DND-41 (cell line): ENCODE data around the gene MRPL27.

ENCODE experiments used
- ATAC-seq: fragments of 200-7000 bp; cut with Tn5 transposase; 3 replicates; pipeline ENCODE4 v1.9.1; 2021; ENCODE audit warnings: low read depth; ENCODE audit not compliant: insufficient read depth
- DNase-seq: peaks from one replicate; pipeline ENCODE4 v3.0.0-alpha.2; 2020
- H2AFZ ChIP-seq: 2 replicates; pipeline ENCODE4 v1.6.0; 2012; ENCODE audit warnings: low read depth, low read length
- H3K27ac ChIP-seq: 2 replicates; pipeline ENCODE4 v1.5.1; 2012; ENCODE audit warnings: low read length, inconsistent platforms
- H3K27me3 ChIP-seq: fragments of 200-600 bp; sonication (generic); 2 replicates; pipeline ENCODE4 v1.6.0; 2012; ENCODE audit warnings: low read length, mild to moderate bottlenecking, inconsistent platforms; ENCODE audit not compliant: insufficient read depth, poor library complexity
- H3K36me3 ChIP-seq: 2 replicates; pipeline ENCODE4 v1.5.1; 2012; ENCODE audit warnings: low read length, inconsistent platforms; ENCODE audit not compliant: insufficient read depth
- H3K4me1 ChIP-seq: 2 replicates; pipeline ENCODE4 v1.5.1; 2012; ENCODE audit warnings: mild to moderate bottlenecking, low read length; ENCODE audit not compliant: insufficient read depth
- H3K4me2 ChIP-seq: 2 replicates; pipeline ENCODE4 v1.6.0; 2012; ENCODE audit warnings: mild to moderate bottlenecking, moderate library complexity, low read length, inconsistent platforms; ENCODE audit not compliant: insufficient read depth
- H3K4me3 ChIP-seq, 2 experiments: fragments of 200-600 bp in 1 of 2; shearing (Covaris generic) in 1 of 2; 2 replicates each; pipeline ENCODE4 v1.5.1; 2012 to 2016; ENCODE audit warnings: inconsistent platforms in 2 of 2, low read length in 2 of 2, mild to moderate bottlenecking in 2 of 2, low read depth in 1 of 2, moderate library complexity in 1 of 2
- H3K79me2 ChIP-seq: 2 replicates; pipeline ENCODE4 v1.6.0; 2012; ENCODE audit warnings: low read length, inconsistent platforms; ENCODE audit not compliant: insufficient read depth
- H3K9ac ChIP-seq: 2 replicates; pipeline ENCODE4 v1.6.0; 2012; ENCODE audit warnings: low read depth, mild to moderate bottlenecking, inconsistent platforms, low read length, moderate library complexity
- H3K9me3 ChIP-seq: 2 replicates; pipeline ENCODE4 v1.5.1; 2012; ENCODE audit warnings: low read length, moderate library complexity, mild to moderate bottlenecking, inconsistent platforms; ENCODE audit not compliant: insufficient read depth, severe bottlenecking
- H4K20me1 ChIP-seq: 2 replicates; pipeline ENCODE4 v1.6.0; 2012; ENCODE audit warnings: low read length; ENCODE audit not compliant: insufficient read depth
- CTCF ChIP-seq: IDR thresholded peaks from 2 replicates; pipeline ENCODE4 v1.5.1; 2012; ENCODE audit warnings: borderline replicate concordance, low read length, moderate library complexity, mild to moderate bottlenecking; ENCODE audit not compliant: poor library complexity, severe bottlenecking; ENCODE audit errors: extremely low read depth
- EZH2 ChIP-seq: IDR thresholded peaks from 3 replicates; pipeline ENCODE4 v1.6.1; 2012; ENCODE audit warnings: borderline replicate concordance, low read depth, mild to moderate bottlenecking, moderate library complexity, low read length, inconsistent platforms; ENCODE audit not compliant: severe bottlenecking

Gene MRPL27

DNA sequence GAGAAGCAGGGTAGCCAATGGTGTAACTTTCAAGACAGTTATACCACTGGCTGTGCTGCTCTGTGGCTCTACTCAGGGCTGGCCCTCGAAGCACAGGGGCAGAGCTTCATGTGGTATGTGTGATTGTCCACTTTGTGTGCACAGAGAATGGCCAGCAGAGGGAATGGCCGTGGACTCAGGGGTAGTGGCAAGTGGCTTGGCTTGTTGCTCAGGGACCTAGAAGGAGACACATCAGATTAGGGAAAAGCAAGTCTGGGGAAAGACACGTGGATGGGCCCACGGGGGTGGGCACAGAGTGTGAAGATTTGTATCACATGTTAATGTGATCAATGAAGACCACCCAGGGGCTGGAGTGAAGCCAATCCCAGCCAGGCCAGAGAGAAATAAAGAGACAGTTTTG lies 47.1 kb downstream of the MRPL27 start:
- DNase-seq (no peak), ATAC-seq (no peak)
- TF ChIP-seq EZH2 = no peak
- TF ChIP-seq CTCF = no peak
- Histone ChIP-seq H3K4me3 (no peak overlapping the region), H3K4me1 (no peaks in the 10 kb centered on the region), H3K36me3 (no peaks in the 10 kb centered on the region), H3K9me3 (no peaks in the 10 kb centered on the region), H4K20me1 (no peaks in the 10 kb centered on the region), H2AFZ (no peak overlapping the region), H3K27ac (no peak overlapping the region), H3K27me3 (no peaks in the 10 kb centered on the region), H3K4me2 (no peak overlapping the region), H3K9ac (no peak overlapping the region), H3K79me2 (no peaks in the 10 kb centered on the region)

GRCh38 chr17:50323060-50323459 lies 49.9 kb downstream of the MRPL27 start:
- TF ChIP-seq EZH2 (no peak), CTCF (no peak)
- Histone ChIP-seq H3K27me3 (no peaks in the 10 kb centered on the region), H3K36me3 (no peaks in the 10 kb centered on the region), H3K9me3 (no peaks in the 10 kb centered on the region), H4K20me1 (no peaks in the 10 kb centered on the region), H3K4me1 (no peaks in the 10 kb centered on the region), H2AFZ (no peak overlapping the region), H3K79me2 (no peaks in the 10 kb centered on the region), H3K9ac (no peak overlapping the region), H3K4me3 (no peak overlapping the region), H3K27ac (no peak overlapping the region), H3K4me2 (no peak overlapping the region)
- DNase-seq (no peak), ATAC-seq (no peak)

DNA sequence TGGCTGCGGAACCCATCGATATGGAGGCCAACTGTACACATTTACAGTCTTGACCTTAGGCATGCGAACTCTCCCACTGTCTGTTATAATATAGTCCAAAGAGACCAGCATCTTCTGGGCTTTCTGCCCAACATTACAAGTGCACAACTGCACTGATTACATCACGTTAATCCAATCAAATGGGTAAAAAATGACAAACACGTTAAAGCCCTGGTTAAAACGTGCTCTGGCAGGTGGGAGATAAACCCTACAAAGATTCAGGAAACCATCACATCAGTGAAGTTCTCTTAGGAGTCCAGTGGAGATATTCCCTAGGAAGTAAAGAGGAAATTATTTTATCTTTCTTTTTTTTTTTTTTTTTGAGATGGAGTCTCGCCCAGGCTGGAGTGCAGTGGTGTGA lies 50.7 kb downstream of the MRPL27 start:
- no peaks in the 10 kb centered on the region for H3K9me3 ChIP-seq
- no peaks in the 10 kb centered on the region for H3K27me3 ChIP-seq
- no peak overlapping the region for H3K4me3 ChIP-seq
- TF ChIP-seq CTCF (no peak), EZH2 (no peak)
- no peak for ATAC-seq
- DNase-seq = no peak
- H3K4me2 ChIP-seq = no peak overlapping the region
- H3K79me2 ChIP-seq = no peaks in the 10 kb centered on the region
- no peaks in the 10 kb centered on the region for H3K4me1 ChIP-seq
- H2AFZ ChIP-seq = no peak overlapping the region
- H3K36me3 ChIP-seq = no peaks in the 10 kb centered on the region
- H3K9ac ChIP-seq = no peak overlapping the region
- no peak overlapping the region for H3K27ac ChIP-seq
- H4K20me1 ChIP-seq = no peaks in the 10 kb centered on the region
